GM23338 (cell line): Measurements from ENCODE around the gene CNTNAP4. TPM values are rescaled to one million over a fixed set of nuclear protein-coding genes. Genes with fewer than 3 reads are reported as not detected.

Experiments
- ATAC-seq: fragments of 200-7000 bp; cut with Tn5 transposase; 3 replicates; pipeline ENCODE4 v1.9.1; 2020
- DNase-seq: peaks from one replicate; pipeline ENCODE4 v3.0.0-alpha.2; 2015; ENCODE audit warnings: low spot score
- H2AFZ ChIP-seq: fragments of 200-600 bp; sonication (generic); 2 replicates; pipeline ENCODE4 v1.8.0; 2016; ENCODE audit warnings: antibody characterized with exemption, mild to moderate bottlenecking, moderate library complexity
- H3F3A ChIP-seq: fragments of 200-600 bp; sonication (generic); replicated peaks from 2 replicates; pipeline ENCODE4 v1.8.0; 2017; ENCODE audit warnings: antibody characterized with exemption, mixed run types, low read depth
- H3K27ac ChIP-seq: fragments of 200-600 bp; sonication (generic); 2 replicates; pipeline ENCODE4 v1.6.1; 2016; ENCODE audit warnings: low read depth
- H3K27me3 ChIP-seq: fragments of 200-600 bp; sonication (generic); 2 replicates; pipeline ENCODE4 v1.8.0; 2016; ENCODE audit warnings: mild to moderate bottlenecking, mixed run types, moderate library complexity; ENCODE audit not compliant: insufficient read depth
- H3K36me3 ChIP-seq: fragments of 200-600 bp; sonication (generic); 2 replicates; pipeline ENCODE4 v1.8.0; 2016; ENCODE audit warnings: mild to moderate bottlenecking; ENCODE audit not compliant: insufficient read depth
- H3K4me1 ChIP-seq: fragments of 200-600 bp; sonication (generic); 2 replicates; pipeline ENCODE4 v1.8.0; 2016; ENCODE audit warnings: mild to moderate bottlenecking, moderate library complexity; ENCODE audit not compliant: insufficient read depth
- H3K4me2 ChIP-seq: fragments of 200-600 bp; sonication (generic); 2 replicates; pipeline ENCODE4 v1.7.1; 2017; ENCODE audit warnings: mixed run types
- H3K4me3 ChIP-seq: fragments of 200-600 bp; sonication (generic); 2 replicates; pipeline ENCODE4 v1.6.1; 2016; ENCODE audit warnings: mixed run types
- H3K79me2 ChIP-seq: fragments of 200-600 bp; sonication (generic); replicated peaks from 2 replicates; pipeline ENCODE4 v1.8.0; 2017; ENCODE audit warnings: mild to moderate bottlenecking; ENCODE audit not compliant: insufficient read depth
- H3K9me2 ChIP-seq: fragments of 200-600 bp; sonication (generic); 2 replicates; pipeline ENCODE4 v1.8.0; 2017; ENCODE audit not compliant: insufficient read depth
- H4K20me1 ChIP-seq: fragments of 200-600 bp; sonication (generic); replicated peaks from 2 replicates; pipeline ENCODE4 v1.8.0; 2017; ENCODE audit warnings: mild to moderate bottlenecking; ENCODE audit not compliant: insufficient read depth
- H3K27ac Mint-ChIP-seq: 2 replicates; pipeline ENCODE4 v1.8.0; 2020; ENCODE audit warnings: inconsistent platforms, mild to moderate bottlenecking, moderate library complexity, mixed read lengths
- H3K27me3 Mint-ChIP-seq: 3 replicates; pipeline ENCODE4 v1.8.0; 2022; ENCODE audit warnings: low read depth, mild to moderate bottlenecking, moderate library complexity, mixed read lengths, inconsistent platforms; ENCODE audit not compliant: insufficient read depth, poor library complexity
- H3K36me3 Mint-ChIP-seq: 3 replicates; pipeline ENCODE4 v1.8.0; 2021; ENCODE audit warnings: low read depth, mild to moderate bottlenecking, inconsistent platforms, moderate library complexity, mixed read lengths
- H3K4me1 Mint-ChIP-seq: 3 replicates; pipeline ENCODE4 v1.8.0; 2020; ENCODE audit warnings: mild to moderate bottlenecking, inconsistent platforms, mixed read lengths
- H3K4me3 Mint-ChIP-seq: 3 replicates; pipeline ENCODE4 v1.8.0; 2021; ENCODE audit warnings: moderate library complexity, mild to moderate bottlenecking, inconsistent platforms, mixed read lengths
- H3K9me3 Mint-ChIP-seq: 3 replicates; pipeline ENCODE4 v1.8.0; 2020; ENCODE audit warnings: moderate library complexity, mild to moderate bottlenecking, inconsistent platforms, mixed read lengths
- CREB1 ChIP-seq: fragments of 250-450 bp; sonication (Bioruptor Pico); IDR thresholded peaks from 2 replicates; pipeline ENCODE4 v1.5.0; 2020; ENCODE audit warnings: low read depth, mild to moderate bottlenecking, moderate library complexity
- EZH2 ChIP-seq: fragments of 200-600 bp; sonication (generic); IDR thresholded peaks from one replicate; pipeline ENCODE4 v1.8.0; 2017; ENCODE audit warnings: antibody characterized with exemption, mild to moderate bottlenecking, low read depth; ENCODE audit not compliant: unreplicated experiment
- EZH2phosphoT487 ChIP-seq: fragments of 200-600 bp; sonication (generic); IDR thresholded peaks from one replicate; pipeline ENCODE4 v1.8.1; 2018; ENCODE audit warnings: antibody characterized with exemption; ENCODE audit not compliant: unreplicated experiment
- JUNB ChIP-seq: IDR thresholded peaks from one replicate; pipeline ENCODE4 v1.6.1; 2016; ENCODE audit warnings: antibody characterized with exemption; ENCODE audit not compliant: unreplicated experiment
- NANOG ChIP-seq: IDR thresholded peaks from 2 replicates; pipeline ENCODE4 v1.6.1; 2016; ENCODE audit warnings: antibody characterized with exemption, borderline replicate concordance
- POLR2AphosphoS5 ChIP-seq: IDR thresholded peaks from 2 replicates; pipeline ENCODE4 v1.6.1; 2016; ENCODE audit warnings: antibody characterized with exemption, low read depth
- STAT1 ChIP-seq: IDR thresholded peaks from one replicate; pipeline ENCODE4 v1.6.1; 2016; ENCODE audit warnings: antibody characterized with exemption; ENCODE audit not compliant: unreplicated experiment
- ZNF114 ChIP-seq: fragments of 250-450 bp; sonication (Bioruptor Pico); IDR thresholded peaks from 2 replicates; pipeline ENCODE4 v1.5.0; 2020; ENCODE audit warnings: mild to moderate bottlenecking, moderate library complexity
- ZNF331 ChIP-seq: fragments of 250-450 bp; sonication (Bioruptor Pico); IDR thresholded peaks from 2 replicates; pipeline ENCODE4 v1.5.0; 2020; ENCODE audit warnings: low read depth, mild to moderate bottlenecking, moderate library complexity
- polyA plus RNA-seq: library from polyadenylated mRNA; unstranded; fragments of >200 nt; fragmentation: Nextera tagmentation; extraction: Ambion mirVana; gene quantifications from 2 replicates; pipeline ENCODE4 v1.2.1, GENCODE V29; 2016
- total RNA-seq: library from RNA; depleted of rRNA; stranded (reverse); fragments of >200 nt; shearing (Covaris generic); gene quantifications from 2 replicates; pipeline ENCODE4 v1.2.3, GENCODE V29; 2014
- TF ChIP-seq, protein P1 (sequence below): IDR thresholded peaks from 2 replicates; pipeline ENCODE4 v1.6.1; 2016; ENCODE audit warnings: antibody characterized with exemption
- TF ChIP-seq, protein P2 (sequence below): fragments of 250-450 bp; sonication (Bioruptor Pico); IDR thresholded peaks from 2 replicates; pipeline ENCODE4 v1.5.0; 2020; ENCODE audit warnings: mild to moderate bottlenecking, moderate library complexity
- TF ChIP-seq, protein P3 (sequence below): IDR thresholded peaks from one replicate; pipeline ENCODE4 v1.6.1; 2018; ENCODE audit warnings: antibody characterized with exemption; ENCODE audit not compliant: unreplicated experiment
- TF ChIP-seq, protein P4 (sequence below), 2 experiments: fragments of 200-600 bp in 1 of 2; sonication (generic) in 1 of 2; conservative IDR thresholded peaks; 2 replicates each; pipeline versions ENCODE4 v1.5.1 to v1.6.1; 2016 to 2017; ENCODE audit warnings: antibody characterized with exemption in 2 of 2, low read depth in 2 of 2, mild to moderate bottlenecking in 2 of 2, moderate library complexity in 1 of 2

CNTNAP4 gene
- total and polyA plus RNA-seq, 2 experiments from 2014 or later, result not detected

DNA sequence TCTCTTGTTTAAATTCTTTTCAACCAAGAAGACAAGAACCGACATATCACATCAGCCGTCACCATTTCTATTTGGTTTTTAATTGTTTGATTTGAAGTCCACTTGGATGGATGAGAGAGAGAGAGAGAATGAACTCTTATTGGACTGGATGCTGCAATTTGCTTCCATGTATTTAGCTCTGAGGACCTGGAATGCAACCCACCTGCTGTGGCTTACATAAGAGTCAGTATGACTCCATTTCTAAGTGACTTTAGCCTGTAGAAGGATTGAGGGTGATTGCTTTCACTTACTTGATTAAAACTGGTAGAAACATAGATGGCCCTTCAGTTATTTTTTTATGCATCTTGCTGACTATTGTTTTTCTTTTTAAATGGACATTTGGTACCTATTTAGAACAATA, 296.1 kb downstream of the CNTNAP4 start (continued):
- TF ChIP-seq JUNB (no peak), ZNF114 (no peak)

DNA sequence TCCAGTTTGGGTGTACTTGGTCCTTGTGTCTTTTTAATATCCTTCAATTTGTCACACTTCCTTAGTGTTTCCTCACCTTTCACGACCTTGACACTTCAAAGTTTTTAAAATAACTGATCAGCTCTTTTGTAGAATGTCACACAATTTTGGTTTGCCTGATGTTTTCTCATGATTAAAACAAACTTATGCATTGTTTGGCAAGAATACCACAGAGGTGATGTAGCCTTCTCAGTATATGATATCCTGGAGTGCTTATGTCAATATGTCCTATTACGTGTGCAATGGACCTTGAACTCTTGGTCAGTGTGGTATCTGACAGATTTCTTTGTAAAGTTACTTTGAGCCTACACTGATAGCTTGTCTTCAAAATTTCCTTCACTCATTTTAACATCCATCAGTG, 297.4 kb downstream of the CNTNAP4 start:
- no peaks in the 10 kb centered on the region for H4K20me1 ChIP-seq
- Mint-ChIP-seq H3K27me3 (peaks cover 4% of the 10 kb centered on the region), H3K4me3 (no peak overlapping the region), H3K9me3 (peaks cover 78% of the 10 kb centered on the region), H3K36me3 (peaks cover 4% of the 10 kb centered on the region; the same call in 1 of the 3 replicates), H3K4me1 (no peaks in the 10 kb centered on the region), H3K27ac (no peak overlapping the region)
- H3K4me2 ChIP-seq, result no peak overlapping the region
- H3F3A ChIP-seq, result no peaks in the 10 kb centered on the region
- H3K27ac ChIP-seq, result no peak overlapping the region
- no peaks in the 10 kb centered on the region for H3K36me3 ChIP-seq
- no peaks in the 10 kb centered on the region; the same call in 1 of the 2 replicates for H3K9me2 ChIP-seq
- no peaks in the 10 kb centered on the region for H3K79me2 ChIP-seq
- TF ChIP-seq, protein P1, sequence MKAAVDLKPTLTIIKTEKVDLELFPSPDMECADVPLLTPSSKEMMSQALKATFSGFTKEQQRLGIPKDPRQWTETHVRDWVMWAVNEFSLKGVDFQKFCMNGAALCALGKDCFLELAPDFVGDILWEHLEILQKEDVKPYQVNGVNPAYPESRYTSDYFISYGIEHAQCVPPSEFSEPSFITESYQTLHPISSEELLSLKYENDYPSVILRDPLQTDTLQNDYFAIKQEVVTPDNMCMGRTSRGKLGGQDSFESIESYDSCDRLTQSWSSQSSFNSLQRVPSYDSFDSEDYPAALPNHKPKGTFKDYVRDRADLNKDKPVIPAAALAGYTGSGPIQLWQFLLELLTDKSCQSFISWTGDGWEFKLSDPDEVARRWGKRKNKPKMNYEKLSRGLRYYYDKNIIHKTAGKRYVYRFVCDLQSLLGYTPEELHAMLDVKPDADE, result no peak
- TF ChIP-seq NANOG, result no peak
- no peak for TF ChIP-seq EZH2phosphoT487
- TF ChIP-seq, protein P2, sequence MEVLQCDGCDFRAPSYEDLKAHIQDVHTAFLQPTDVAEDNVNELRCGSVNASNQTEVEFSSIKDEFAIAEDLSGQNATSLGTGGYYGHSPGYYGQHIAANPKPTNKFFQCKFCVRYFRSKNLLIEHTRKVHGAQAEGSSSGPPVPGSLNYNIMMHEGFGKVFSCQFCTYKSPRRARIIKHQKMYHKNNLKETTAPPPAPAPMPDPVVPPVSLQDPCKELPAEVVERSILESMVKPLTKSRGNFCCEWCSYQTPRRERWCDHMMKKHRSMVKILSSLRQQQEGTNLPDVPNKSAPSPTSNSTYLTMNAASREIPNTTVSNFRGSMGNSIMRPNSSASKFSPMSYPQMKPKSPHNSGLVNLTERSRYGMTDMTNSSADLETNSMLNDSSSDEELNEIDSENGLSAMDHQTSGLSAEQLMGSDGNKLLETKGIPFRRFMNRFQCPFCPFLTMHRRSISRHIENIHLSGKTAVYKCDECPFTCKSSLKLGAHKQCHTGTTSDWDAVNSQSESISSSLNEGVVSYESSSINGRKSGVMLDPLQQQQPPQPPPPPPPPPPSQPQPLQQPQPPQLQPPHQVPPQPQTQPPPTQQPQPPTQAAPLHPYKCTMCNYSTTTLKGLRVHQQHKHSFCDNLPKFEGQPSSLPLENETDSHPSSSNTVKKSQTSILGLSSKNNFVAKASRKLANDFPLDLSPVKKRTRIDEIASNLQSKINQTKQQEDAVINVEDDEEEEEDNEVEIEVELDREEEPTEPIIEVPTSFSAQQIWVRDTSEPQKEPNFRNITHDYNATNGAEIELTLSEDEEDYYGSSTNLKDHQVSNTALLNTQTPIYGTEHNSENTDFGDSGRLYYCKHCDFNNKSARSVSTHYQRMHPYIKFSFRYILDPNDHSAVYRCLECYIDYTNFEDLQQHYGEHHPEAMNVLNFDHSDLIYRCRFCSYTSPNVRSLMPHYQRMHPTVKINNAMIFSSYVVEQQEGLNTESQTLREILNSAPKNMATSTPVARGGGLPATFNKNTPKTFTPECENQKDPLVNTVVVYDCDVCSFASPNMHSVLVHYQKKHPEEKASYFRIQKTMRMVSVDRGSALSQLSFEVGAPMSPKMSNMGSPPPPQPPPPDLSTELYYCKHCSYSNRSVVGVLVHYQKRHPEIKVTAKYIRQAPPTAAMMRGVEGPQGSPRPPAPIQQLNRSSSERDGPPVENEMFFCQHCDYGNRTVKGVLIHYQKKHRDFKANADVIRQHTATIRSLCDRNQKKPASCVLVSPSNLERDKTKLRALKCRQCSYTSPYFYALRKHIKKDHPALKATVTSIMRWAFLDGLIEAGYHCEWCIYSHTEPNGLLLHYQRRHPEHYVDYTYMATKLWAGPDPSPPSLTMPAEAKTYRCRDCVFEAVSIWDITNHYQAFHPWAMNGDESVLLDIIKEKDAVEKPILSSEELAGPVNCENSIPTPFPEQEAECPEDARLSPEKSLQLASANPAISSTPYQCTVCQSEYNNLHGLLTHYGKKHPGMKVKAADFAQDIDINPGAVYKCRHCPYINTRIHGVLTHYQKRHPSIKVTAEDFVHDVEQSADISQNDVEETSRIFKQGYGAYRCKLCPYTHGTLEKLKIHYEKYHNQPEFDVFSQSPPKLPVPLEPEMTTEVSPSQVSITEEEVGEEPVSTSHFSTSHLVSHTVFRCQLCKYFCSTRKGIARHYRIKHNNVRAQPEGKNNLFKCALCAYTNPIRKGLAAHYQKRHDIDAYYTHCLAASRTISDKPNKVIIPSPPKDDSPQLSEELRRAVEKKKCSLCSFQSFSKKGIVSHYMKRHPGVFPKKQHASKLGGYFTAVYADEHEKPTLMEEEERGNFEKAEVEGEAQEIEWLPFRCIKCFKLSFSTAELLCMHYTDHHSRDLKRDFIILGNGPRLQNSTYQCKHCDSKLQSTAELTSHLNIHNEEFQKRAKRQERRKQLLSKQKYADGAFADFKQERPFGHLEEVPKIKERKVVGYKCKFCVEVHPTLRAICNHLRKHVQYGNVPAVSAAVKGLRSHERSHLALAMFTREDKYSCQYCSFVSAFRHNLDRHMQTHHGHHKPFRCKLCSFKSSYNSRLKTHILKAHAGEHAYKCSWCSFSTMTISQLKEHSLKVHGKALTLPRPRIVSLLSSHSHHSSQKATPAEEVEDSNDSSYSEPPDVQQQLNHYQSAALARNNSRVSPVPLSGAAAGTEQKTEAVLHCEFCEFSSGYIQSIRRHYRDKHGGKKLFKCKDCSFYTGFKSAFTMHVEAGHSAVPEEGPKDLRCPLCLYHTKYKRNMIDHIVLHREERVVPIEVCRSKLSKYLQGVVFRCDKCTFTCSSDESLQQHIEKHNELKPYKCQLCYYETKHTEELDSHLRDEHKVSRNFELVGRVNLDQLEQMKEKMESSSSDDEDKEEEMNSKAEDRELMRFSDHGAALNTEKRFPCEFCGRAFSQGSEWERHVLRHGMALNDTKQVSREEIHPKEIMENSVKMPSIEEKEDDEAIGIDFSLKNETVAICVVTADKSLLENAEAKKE (CRISPR knock-in tag), result no peak
- TF ChIP-seq, protein P3, sequence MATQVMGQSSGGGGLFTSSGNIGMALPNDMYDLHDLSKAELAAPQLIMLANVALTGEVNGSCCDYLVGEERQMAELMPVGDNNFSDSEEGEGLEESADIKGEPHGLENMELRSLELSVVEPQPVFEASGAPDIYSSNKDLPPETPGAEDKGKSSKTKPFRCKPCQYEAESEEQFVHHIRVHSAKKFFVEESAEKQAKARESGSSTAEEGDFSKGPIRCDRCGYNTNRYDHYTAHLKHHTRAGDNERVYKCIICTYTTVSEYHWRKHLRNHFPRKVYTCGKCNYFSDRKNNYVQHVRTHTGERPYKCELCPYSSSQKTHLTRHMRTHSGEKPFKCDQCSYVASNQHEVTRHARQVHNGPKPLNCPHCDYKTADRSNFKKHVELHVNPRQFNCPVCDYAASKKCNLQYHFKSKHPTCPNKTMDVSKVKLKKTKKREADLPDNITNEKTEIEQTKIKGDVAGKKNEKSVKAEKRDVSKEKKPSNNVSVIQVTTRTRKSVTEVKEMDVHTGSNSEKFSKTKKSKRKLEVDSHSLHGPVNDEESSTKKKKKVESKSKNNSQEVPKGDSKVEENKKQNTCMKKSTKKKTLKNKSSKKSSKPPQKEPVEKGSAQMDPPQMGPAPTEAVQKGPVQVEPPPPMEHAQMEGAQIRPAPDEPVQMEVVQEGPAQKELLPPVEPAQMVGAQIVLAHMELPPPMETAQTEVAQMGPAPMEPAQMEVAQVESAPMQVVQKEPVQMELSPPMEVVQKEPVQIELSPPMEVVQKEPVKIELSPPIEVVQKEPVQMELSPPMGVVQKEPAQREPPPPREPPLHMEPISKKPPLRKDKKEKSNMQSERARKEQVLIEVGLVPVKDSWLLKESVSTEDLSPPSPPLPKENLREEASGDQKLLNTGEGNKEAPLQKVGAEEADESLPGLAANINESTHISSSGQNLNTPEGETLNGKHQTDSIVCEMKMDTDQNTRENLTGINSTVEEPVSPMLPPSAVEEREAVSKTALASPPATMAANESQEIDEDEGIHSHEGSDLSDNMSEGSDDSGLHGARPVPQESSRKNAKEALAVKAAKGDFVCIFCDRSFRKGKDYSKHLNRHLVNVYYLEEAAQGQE, result no peak
- no peak for TF ChIP-seq ZNF114
- TF ChIP-seq EZH2, result no peak
- TF ChIP-seq, protein P4, sequence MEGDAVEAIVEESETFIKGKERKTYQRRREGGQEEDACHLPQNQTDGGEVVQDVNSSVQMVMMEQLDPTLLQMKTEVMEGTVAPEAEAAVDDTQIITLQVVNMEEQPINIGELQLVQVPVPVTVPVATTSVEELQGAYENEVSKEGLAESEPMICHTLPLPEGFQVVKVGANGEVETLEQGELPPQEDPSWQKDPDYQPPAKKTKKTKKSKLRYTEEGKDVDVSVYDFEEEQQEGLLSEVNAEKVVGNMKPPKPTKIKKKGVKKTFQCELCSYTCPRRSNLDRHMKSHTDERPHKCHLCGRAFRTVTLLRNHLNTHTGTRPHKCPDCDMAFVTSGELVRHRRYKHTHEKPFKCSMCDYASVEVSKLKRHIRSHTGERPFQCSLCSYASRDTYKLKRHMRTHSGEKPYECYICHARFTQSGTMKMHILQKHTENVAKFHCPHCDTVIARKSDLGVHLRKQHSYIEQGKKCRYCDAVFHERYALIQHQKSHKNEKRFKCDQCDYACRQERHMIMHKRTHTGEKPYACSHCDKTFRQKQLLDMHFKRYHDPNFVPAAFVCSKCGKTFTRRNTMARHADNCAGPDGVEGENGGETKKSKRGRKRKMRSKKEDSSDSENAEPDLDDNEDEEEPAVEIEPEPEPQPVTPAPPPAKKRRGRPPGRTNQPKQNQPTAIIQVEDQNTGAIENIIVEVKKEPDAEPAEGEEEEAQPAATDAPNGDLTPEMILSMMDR (conservative IDR thresholded peaks at IDR 0.05; ENCODE audit: low read depth in 2 of 2), result no peak
- no peak for TF ChIP-seq STAT1
- TF ChIP-seq POLR2AphosphoS5, result no peak
- TF ChIP-seq CREB1 (CRISPR knock-in tag), result no peak
- no peak for TF ChIP-seq ZNF331 (CRISPR knock-in tag)
- TF ChIP-seq JUNB, result no peak
- DNase-seq (no peak), ATAC-seq (no peak)
- no peaks in the 10 kb centered on the region for H3K4me1 ChIP-seq
- no peaks in the 10 kb centered on the region for H3K27me3 ChIP-seq
- no peak overlapping the region for H3K4me3 ChIP-seq
- H2AFZ ChIP-seq, result no peak overlapping the region
